GM12872 (cell line): ENCODE data around the gene USB1.

Experiments used
- TF ChIP-seq, protein P1 (sequence below): IDR thresholded peaks from 3 replicates; pipeline ENCODE4 v1.5.1; 2011; ENCODE audit warnings: low read depth, mild to moderate bottlenecking, low read length, moderate library complexity; ENCODE audit not compliant: insufficient read depth

The USB1 gene

DNA sequence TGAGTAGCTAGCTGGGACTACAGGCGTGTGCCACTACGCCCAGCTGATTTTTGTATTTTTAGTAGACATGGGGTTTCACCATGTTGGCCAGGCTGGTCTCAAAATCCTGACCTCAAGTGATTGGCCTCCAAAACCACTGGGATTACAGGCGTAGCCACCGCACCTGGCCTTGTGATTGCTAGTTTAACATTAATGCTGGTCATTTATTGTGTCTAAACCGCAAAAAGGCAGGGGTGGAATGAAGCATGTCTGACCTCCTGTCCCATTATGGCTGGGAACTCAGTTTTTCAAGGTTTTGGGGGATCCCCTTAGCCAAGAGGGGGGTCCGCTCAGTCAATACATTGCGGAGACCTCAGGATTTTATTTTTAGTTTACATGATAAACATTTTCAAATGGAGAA is 19.6 kb upstream of the USB1 start:
- TF ChIP-seq, protein P1, sequence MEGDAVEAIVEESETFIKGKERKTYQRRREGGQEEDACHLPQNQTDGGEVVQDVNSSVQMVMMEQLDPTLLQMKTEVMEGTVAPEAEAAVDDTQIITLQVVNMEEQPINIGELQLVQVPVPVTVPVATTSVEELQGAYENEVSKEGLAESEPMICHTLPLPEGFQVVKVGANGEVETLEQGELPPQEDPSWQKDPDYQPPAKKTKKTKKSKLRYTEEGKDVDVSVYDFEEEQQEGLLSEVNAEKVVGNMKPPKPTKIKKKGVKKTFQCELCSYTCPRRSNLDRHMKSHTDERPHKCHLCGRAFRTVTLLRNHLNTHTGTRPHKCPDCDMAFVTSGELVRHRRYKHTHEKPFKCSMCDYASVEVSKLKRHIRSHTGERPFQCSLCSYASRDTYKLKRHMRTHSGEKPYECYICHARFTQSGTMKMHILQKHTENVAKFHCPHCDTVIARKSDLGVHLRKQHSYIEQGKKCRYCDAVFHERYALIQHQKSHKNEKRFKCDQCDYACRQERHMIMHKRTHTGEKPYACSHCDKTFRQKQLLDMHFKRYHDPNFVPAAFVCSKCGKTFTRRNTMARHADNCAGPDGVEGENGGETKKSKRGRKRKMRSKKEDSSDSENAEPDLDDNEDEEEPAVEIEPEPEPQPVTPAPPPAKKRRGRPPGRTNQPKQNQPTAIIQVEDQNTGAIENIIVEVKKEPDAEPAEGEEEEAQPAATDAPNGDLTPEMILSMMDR: no peak

DNA sequence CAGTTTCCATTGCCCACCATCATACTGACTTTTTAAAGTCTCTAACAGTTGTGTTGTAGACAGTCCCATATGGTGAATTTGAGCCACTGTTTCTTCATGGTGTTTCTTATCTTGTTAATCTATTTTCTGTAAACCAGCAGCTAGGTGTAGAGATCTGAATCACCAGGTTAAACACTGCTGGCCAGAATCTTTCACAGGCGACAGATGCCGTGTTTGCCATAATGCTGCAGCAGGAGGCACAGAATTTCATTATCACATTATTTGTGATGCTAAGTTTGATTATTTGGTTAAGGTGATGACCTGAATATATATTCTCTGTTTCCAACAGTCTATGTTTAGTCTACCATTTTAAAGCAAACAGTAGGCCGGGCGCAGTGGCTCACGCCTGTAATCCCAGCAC is 18.8 kb upstream of the USB1 start:
- TF ChIP-seq, protein P1: no peak

DNA sequence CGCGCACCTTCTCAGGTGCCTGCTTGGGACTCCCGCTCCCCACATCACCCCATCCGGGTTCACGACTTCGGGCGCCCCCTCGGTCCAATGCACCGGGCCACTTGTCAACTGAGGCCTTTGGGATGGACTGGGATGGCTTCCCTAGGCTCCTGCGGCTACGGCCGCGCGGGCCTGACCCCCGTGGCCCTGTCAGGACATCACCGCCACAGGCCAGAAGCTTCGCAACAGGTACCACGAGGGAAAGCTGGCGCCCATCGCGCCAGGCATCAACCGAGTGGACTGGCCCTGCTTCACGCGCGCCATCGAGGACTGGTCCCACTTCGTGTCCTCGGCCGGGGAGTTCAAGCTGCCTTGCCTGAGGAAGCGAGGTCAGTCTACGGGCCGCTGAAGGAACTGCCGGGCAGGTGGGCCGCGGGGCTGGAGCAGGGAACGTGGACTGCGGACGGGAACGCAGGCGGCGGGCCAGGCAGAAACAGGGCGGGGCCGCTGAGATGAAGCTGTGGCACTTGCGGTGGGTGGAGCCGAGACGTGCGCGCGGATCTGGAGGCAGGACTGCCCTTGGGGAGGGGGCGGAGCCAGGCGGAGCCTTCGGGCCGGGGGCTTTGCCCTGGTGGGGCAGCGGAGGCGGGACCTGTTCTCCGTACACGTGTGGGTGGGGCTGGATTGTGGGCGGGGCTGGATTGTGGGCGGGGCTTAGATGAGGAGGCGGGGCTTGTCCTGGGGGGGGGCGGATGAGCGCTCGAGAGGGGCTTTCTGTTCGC is 16.6 kb upstream of the USB1 start:
- TF ChIP-seq, protein P1: no peak

DNA sequence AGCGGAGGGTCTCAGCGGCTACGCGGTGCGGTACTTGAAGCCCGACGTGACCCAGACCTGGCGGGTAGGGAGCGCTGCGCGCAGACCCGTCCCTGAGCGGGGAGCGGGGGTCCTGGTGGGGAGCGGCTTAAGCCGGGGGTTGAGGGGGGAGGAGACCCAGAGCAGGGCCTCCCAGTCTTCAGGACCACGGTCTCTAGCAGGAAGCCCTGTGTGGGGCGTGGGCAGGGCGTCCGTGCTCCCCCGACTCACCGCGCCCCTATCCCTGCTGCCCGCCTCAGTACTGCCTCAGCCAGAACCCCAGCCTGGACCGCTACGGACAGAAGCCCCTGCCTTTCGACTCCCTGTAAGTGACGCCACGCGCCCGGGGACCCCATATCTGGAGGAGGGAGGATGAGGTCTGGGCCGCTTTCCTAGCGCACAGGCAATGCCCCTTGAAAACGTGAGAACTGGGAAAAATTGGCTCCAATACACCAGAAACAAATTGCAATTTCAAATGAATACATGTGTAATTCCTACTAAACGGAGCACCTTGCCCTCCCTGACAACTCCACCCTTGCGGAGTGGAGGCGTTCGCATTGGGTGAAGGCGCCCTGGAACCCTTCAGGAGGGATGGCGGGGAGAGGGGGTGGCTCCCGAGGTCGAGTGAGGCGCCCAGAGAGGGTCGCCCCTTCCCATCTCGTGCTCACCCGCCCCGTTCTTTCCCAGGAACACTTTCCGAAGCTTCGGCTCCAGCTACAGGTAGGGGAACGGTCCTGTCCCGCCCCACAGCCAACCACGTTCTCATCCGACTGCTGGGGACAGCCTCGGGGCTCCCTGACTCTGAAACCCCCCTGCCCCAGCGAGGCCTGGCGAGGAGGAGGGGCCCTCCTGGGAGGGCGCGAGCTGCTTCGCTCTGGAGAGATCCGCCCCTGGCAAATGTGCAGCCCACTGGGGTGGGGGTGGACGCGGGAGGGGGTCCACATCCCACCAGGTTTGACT is 15.7 kb upstream of the USB1 start:
- TF ChIP-seq, protein P1: no peak

DNA sequence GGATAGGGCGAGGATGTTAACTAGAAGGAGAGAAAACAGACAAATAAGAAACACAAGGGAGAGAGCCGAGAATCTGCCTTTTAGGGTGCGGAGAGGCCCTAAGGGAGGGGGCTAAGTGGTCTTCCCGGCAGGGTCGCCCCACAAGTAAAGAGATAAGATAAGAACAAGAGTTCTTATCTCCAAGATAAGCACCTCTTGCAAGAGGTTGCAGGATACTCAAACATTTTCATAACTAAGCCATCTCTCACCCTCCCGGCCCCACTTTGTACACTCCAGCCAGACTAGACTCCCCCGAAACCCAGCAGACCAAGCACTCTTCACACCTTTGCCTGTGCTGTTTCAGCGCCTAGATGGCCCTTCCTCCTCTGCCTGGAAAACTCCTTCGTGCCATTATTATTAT is 15.0 kb upstream of the USB1 start:
- TF ChIP-seq, protein P1: no peak

DNA sequence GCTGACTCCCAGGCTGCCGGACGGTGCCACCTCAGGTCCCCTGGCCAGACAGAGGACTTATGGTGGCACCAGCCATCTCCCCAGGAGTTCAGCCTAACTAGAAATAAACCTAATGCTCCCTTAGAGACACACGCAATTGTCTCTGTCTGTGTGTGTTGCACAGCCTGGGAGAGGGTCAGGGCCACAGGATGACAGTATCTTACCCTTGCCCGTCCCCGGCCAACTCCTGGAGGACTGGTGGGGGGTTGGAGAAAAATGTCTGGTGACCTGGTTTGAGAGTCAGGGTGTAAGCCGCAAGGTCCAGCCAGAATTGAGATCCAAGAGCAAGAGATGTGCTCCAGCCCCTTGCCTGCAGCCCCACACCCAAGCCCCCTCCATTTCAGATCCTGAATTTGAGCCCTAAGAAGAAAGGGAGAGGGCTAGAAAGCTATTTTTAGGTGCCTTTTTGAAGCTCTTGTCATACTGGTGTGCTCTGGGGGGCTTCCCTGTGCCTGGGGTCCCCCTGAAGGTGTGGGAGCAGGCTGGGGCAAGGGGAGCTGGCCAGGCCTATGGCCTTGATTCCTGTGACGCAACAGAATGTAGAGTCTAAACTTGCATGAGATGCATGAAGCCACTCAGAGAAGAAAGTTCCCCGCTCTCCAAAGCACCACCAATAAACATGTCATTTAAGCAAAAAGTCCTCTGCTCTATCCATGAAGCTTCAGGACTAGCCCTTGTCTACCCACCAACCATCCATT is 13.6 kb upstream of the USB1 start:
- TF ChIP-seq, protein P1: no peak

DNA sequence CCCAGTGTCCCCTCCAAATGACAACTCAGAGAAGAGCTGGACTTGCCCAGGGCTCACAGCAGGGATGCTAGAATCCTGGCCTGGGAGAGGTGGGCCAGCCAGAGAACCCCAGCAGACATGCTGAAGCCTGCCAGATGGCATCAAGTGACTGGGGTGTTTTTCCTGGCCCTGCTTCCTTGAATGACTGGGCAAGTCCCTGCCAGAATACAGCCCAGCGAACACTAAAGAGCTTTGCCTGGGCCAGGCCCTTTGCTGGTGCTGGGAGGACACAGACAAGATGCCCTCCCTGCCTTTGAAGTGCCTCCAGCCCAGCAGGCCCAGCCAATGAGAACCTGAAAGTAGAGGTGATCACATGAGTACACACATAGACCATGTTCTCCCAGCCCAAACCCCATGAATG is 12.3 kb upstream of the USB1 start:
- TF ChIP-seq, protein P1: no peak
